Measurements from ENCODE around the gene NLRP10.

Gene NLRP10

GRCh38 chr11:7977232-7977917 lies 12.1 kb upstream of the NLRP10 start:
- Histone ChIP-seq H3K27ac (ENCODE audit: low read depth, low read length) (no peak overlapping the region), H3K9me2 (replicated peaks; ENCODE audit: control insufficient read depth, low read length) (no peaks in the 10 kb centered on the region), H3K4me1 (ENCODE audit: control insufficient read depth, low read length) (peaks cover 13% of the 10 kb centered on the region), H3K79me2 (ENCODE audit: control insufficient read depth, low read length) (no peaks in the 10 kb centered on the region), H3F3A (ENCODE audit: control insufficient read depth, insufficient read depth) (no peaks in the 10 kb centered on the region), H3K27me3 (ENCODE audit: control insufficient read depth, low read length) (no peaks in the 10 kb centered on the region), H3K9me3 (ENCODE audit: control insufficient read depth, insufficient read depth, low read length) (no peaks in the 10 kb centered on the region), H3K36me3 (ENCODE audit: control insufficient read depth, low read length) (no peaks in the 10 kb centered on the region), H4K20me1 (ENCODE audit: control insufficient read depth, insufficient read depth, low read depth, low read length) (no peaks in the 10 kb centered on the region), H3K4me3 (ENCODE audit: low read length) (no peak overlapping the region), H3K4me2 (ENCODE audit: low read length) (no peak overlapping the region)
- no peak for TF ChIP-seq CTCF (IDR thresholded peaks at IDR 0.05; ENCODE audit: low read depth, low read length, poor library complexity, severe bottlenecking)
- TF ChIP-seq EZH2phosphoT487 (IDR thresholded peaks at IDR 0.05; ENCODE audit: borderline replicate concordance, low read length), result no peak

- H3K9me2 ChIP-seq (replicated peaks; ENCODE audit: control insufficient read depth, low read length), result no peaks in the 10 kb centered on the region
- H3K4me3 ChIP-seq (ENCODE audit: low read length), result no peak overlapping the region
- H3K27ac ChIP-seq (ENCODE audit: low read depth, low read length), result no peak overlapping the region
- H3F3A ChIP-seq (ENCODE audit: control insufficient read depth, insufficient read depth), result no peaks in the 10 kb centered on the region
- H3K36me3 ChIP-seq (ENCODE audit: control insufficient read depth, low read length), result no peaks in the 10 kb centered on the region
- no peaks in the 10 kb centered on the region for H3K79me2 ChIP-seq (ENCODE audit: control insufficient read depth, low read length)
- 0 out of 2 replicates have a peak, but pooled peaks cover 2% of the 10 kb centered on the region for H3K4me1 ChIP-seq (ENCODE audit: control insufficient read depth, low read length)
- H3K4me2 ChIP-seq (ENCODE audit: low read length), result no peak overlapping the region
- no peaks in the 10 kb centered on the region for H3K27me3 ChIP-seq (ENCODE audit: control insufficient read depth, low read length)
- H4K20me1 ChIP-seq (ENCODE audit: control insufficient read depth, insufficient read depth, low read depth, low read length), result no peaks in the 10 kb centered on the region
- TF ChIP-seq CTCF (IDR thresholded peaks at IDR 0.05; ENCODE audit: low read depth, low read length, poor library complexity, severe bottlenecking), result no peak
- no peak for TF ChIP-seq EZH2phosphoT487 (IDR thresholded peaks at IDR 0.05; ENCODE audit: borderline replicate concordance, low read length)
- H3K9me3 ChIP-seq (ENCODE audit: control insufficient read depth, insufficient read depth, low read length), result no peaks in the 10 kb centered on the region
Measured at GRCh38 chr11:7974668-7975067, 9.4 kb upstream of the NLRP10 start.

- TF ChIP-seq EZH2phosphoT487 (IDR thresholded peaks at IDR 0.05; ENCODE audit: borderline replicate concordance, low read length) (no peak), CTCF (IDR thresholded peaks at IDR 0.05; ENCODE audit: low read depth, low read length, poor library complexity, severe bottlenecking) (no peak)
- Histone ChIP-seq H3K9me3 (ENCODE audit: control insufficient read depth, insufficient read depth, low read length) (no peaks in the 10 kb centered on the region), H3K36me3 (ENCODE audit: control insufficient read depth, low read length) (no peaks in the 10 kb centered on the region), H3K27ac (ENCODE audit: low read depth, low read length) (no peak overlapping the region), H3K79me2 (ENCODE audit: control insufficient read depth, low read length) (no peaks in the 10 kb centered on the region), H3K27me3 (ENCODE audit: control insufficient read depth, low read length) (no peaks in the 10 kb centered on the region), H3K4me2 (ENCODE audit: low read length) (no peak overlapping the region), H4K20me1 (ENCODE audit: control insufficient read depth, insufficient read depth, low read depth, low read length) (no peaks in the 10 kb centered on the region), H3F3A (ENCODE audit: control insufficient read depth, insufficient read depth) (no peaks in the 10 kb centered on the region), H3K4me3 (ENCODE audit: low read length) (no peak overlapping the region), H3K9me2 (replicated peaks; ENCODE audit: control insufficient read depth, low read length) (no peaks in the 10 kb centered on the region), H3K4me1 (ENCODE audit: control insufficient read depth, low read length) (0 out of 2 replicates have a peak, but pooled peaks cover 2% of the 10 kb centered on the region)
Measured at GRCh38 chr11:7973011-7973410, 7.8 kb upstream of the NLRP10 start.
